T1000 (cell line): ENCODE data around the gene ABHD8.
A peak's percentile ranks its signal among the peaks of the same experiment; 100 is the strongest.

ENCODE experiments used
- DNase-seq: peaks from one replicate; lab custom pipeline; 2025; ENCODE audit warnings: mixed read lengths; lab: John Stamatoyannopoulos, UW

Gene ABHD8

DNA sequence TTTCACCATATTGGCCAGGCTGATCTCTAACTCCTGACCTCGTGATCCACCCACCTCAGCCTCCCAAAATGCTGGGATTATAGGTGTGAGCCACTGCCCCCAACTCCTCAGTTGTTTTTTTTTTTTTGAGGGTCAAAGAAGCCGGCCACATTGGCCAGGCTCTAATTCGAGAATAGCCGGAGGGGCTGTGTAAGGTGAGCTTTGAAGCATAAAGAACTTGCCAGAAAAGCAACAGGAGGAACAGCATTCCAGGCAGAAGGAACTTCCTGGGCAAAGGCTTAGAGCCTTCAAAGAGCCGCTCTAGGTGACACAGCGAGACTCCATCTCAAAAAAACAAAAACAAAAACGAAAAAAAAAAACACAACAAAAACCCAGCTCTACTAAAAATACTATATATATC is 37.2 kb downstream of the ABHD8 start:
- no peak for DNase-seq

DNA sequence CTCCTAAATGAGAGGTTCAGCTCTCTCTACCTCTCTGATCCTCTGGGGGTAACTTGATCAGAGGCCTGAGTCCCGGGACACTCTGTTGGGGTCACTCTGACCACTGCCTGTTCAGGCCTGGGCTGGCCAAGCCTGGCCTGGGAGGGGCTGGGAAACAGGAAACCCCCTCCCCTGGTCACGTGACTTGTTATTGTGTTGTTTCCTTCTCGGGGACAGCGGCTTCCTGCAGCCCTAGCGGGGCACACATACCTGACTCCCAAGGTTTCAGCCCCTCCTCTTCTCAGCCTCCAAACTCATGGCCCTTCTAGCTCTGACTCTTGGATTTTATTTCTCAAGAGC is 38.6 kb downstream of the ABHD8 start, which contains the start of gene USHBP1:
TSS of gene USHBP1 (minus strand) at position 105 of the 339 bp plus-strand sequence. CDS start 446 bp downstream, outside the sequence.
- no peak for DNase-seq

DNA sequence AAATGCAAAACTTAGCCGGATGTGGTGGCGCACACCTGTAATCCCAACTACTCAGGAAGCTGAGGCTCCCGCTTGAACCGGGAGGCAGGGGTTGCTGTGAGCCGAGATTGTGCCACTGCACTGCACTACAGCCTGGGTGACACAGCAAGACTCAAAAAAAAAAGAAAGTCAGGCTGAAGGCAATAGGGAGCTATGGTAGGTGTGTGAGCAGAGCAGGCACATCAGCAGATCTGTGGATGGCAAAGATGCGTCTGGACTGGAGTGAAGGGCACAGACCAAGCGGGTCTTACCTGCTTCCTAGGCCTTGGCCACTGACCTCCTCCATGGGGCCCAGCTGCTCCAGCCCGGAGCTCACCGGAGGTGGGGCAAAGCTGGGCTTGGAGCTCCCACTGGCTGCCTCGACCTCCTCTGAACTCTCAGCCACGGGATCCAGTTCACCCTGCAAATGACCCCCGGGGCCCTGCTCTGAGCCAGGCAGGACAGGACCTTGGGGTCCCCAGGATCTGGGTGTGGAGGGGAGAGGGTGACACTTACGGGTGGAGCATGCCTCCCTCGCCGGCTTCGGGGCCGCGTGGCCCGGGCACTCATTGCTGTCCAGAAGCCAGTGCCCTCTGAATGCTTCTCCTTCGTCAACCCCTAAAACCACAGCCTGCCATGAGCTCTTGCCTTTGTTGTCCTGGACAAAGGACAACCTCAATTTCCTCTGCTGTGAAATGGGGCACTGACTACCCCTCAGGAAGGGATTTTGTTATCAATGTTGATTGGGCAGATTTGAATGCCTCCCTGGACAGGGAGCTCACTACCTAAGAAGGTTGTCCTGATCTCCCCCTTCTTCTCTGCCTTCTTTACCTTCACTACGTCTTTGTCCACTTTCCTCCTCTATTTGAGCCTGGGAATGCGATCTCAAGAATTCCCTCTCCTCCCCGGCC is 39.2 kb downstream of the ABHD8 start:
- DNase-seq = no peak

DNA sequence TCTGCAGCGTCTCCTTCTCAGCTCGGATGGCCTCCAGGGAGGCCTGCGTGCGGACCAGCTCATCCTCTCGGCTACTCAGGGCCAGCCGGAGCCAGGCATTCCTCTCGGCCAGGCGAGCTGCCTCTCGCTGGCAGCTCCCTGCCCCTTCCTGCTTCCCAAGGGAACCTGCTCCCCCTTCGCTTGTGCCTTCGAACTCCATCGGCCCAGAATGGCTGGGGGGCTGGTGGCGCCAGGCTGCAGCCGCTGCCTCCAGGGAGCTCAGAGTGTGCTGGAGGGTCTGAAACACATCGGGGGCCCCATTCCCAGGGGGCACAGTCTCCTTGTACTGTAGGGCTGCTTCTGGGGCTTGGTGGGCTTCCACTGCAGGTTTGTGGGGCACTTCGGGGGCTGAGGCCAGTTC is 40.7 kb downstream of the ABHD8 start:
- DNase-seq = no peak

DNA sequence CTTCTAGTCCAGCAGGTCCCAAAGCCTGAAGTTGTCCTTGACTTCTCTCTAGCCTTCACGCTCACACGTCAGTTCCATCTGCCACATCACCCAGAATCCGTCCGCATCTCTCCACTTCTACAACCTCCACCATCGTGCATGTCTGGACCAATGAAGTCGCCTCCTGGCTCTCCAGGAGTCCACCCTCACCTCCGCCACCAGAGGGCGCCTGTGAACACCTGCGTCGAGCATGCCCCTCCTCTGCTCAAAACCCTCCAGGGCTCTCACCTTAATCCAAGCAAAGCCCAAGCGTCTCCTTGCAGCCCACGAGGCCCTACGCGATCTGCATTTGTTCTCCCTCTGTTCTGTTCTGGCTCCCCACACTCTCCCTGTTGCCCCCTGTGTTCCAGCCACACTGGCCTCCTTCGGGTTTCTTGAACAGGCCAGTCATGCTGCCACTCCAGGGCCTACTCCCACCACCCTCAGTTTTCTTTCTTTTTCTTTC is 42.3 kb downstream of the ABHD8 start:
- DNase-seq = peak; percentile 45

DNA sequence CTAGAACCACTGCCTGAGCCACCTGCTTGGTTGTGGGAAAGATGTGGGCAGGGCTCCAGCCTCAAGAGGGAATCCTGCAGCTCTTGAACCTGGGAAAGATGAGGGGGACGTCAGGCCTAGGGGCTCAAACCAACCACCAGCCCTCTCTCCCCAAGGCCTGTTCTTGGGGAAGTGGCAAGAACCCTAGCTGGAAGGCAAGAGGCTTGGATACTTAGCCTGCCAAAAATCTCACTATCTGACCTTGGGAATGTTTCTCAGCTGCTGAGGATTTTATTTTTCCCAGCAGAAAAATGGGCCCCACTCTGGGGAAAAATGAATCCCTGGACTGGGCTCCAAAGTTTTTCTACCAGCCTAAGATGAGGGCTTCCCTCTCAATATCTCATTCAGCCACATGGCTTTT is 43.3 kb downstream of the ABHD8 start:
- no peak for DNase-seq

DNA sequence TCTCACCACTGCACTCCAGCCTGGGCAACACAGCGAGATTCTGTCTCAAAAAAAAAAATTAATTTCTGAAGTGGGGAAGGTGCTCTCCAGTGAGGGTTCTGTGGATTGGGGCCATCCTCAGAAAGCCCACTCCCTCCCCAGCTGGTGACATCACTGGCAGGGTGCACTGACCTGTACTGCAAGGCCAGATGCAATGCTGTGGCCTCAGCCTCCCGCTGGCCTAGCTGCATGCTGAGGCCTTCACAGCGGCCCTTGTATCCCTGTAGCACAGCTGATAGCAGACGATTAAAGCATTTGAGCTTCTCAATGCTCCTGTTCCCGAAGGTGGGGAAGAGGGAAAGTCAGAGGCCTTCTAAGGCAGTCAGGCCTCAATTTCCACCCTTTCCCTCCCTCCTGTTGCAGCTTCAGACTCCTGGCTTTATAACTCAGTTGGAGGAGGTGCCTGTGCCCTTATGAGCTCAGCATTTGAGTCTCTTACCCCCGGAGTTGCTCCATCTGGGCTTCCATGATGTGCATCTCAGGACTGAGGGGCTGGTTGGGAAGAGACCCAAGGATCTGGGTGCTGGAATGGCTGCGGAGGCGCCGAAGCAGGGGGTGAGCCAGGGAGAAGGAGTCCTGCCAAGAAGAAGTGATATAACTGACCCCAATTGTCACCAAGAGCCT is 44.0 kb downstream of the ABHD8 start:
- no peak for DNase-seq

DNA sequence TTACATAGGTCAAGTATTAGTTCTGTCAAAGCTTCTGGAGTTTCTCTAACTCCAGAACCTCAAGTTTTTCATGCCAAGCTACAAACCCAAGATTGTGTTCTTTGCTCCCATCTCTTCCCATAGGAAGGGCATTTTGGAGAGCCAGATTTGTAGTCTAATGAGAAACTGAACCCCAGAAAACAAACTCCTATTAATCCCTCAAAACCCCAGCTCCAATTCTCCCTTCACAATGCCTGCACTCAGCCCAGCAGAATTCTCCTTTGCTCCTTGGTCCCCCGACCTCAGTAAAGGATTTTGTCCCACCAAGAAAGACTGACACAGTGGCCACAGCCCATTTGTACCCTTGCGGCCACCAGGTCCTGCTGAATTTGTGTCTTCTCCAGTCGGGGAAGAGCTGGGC is 47.1 kb downstream of the ABHD8 start:
- no peak for DNase-seq

DNA sequence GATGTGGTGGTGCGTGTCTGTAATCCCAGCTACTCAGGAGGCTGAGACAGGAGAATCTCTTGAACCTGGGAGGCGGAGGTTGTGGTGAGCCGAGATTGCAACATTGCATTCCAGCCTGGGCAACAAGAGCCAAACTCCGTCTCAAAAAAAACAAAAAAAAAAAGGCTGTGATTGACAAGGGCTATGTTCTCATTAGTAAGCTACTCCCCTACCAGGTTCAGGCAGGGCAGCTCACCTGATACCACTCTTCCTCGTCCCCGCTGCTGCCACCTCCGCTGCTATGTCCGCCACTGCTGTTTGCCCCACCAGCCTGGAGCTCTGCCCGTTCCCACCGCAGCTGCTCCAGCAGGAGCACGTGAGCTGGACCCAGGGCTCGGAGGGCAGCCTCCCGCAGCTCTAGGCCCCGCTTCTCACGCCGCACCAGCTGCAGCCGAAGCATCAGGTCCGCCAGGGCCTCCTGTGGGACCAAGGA is 48.0 kb downstream of the ABHD8 start:
- no peak for DNase-seq

DNA sequence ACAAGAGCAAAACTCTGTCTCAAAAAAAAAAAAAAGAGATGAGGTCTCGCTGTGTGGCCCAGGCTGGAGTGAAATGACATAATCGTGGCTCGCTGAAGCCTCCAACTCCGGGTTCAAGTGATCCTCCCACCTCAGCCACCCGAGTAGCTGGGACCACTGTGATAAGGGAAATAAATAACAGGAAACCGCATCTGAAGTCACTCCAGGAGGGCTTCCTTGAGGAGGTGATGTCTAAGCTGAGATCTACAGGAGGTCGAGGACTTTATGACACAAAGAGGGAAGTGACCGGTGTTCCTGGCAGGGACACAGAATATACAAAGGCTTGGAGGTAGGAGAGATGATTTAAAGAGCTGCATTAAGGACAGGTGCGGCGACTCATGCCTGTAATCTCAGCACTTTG is 48.6 kb downstream of the ABHD8 start:
- no peak for DNase-seq

DNA sequence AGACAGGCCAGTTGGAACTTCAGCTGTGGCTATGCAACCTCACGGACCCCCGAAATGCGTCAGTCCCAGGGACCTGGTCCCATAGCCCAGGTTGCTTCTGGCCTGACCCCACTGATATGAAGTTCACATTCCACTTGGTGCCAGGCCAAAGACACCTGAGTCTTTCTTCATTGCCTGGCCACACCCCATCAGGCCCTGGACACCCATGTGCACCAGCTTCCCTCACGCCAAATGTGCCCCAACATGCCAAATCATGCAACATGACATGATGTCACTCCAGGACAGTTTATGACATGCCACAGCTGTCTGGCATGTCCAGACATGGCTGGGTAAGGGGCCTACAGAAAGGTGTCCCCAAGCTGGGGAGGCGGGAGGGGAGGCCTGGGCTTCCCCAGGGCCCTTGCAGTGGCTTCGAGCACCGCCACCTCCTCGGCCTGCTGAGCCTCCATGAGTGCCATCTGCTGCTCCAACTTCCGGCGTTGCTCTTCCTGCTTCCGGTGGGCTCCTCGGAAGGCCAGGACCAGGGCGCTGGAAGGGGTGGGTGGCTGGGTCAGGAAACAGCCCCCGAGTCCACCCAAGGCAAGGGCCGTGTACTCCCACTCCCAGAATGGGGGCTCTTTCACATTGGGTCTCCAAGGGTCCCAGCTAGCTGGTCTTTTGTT is 53.2 kb downstream of the ABHD8 start:
- no peak for DNase-seq

DNA sequence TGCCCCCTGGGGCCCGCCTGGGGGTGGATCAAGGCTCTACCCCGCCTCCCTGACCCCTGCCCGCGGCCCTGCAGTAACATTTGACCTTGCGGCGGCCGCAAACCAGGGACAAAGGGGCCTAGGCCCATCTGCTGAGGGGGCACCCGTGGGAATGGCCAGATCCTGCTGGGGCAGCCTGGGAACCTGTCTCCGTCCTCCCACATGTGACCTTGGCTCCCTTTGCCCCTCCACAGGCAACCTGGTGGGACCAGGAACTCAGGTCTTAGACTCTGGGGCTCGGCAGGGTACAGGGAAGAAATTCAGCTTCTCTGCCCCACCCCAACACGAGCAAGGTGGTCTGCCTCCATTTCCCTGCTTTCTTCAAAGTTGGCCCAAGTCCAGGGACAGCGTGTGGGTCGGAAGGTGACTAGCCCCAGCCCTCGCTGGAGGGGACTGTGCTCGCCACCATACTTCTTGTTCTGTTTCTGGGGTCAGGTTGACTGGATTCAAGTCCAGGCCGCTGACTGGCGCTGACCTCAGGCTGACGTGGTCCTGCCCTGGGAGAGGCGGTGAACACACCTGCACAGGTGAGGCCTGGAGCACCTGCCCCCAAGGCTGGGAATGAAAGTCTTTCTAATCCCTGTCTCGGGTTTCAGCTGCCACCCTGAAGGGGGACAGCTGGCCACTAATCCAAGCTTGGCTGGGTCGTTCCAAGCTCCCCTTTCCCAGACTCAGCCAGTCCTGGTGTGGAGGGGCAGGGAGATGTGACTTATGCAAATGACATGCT is 55.0 kb downstream of the ABHD8 start:
- DNase-seq = no peak

DNA sequence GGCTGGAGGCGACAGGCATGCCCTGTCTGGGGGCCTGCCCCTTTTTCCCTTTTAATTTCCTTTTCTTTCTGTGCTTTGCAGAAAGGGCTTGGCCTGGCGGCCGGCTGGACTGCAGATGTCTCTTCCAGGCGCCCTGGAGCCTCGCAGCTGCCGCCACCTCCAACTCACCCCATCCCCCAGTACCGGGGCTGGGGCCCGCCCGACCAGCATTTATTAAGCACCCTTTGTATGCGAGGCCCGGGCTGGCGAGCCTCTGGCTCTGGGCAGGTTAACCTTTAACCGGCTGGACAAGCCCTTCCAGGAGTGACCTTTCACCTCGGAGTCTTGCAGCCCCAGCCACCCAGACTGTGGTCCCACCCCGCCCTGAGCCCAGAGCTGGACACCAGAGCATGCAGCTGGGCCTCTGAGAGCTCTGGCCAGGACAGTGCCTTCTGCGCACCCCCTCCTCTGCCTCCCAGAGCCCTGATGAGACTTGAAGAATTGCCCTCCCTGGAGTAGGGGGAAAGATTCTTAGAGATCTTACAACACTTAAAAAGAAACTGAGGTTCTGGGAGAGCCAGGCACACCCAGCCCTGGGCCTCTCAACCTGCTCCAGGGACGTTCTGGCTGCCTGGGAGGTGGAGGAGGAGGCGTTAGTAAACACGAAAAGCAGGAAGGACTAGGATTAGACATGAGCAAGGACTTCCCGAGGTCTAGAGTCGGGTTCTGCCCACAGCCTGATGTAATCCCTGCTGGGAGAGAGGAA is 56.4 kb downstream of the ABHD8 start:
- DNase-seq = no peak

DNA sequence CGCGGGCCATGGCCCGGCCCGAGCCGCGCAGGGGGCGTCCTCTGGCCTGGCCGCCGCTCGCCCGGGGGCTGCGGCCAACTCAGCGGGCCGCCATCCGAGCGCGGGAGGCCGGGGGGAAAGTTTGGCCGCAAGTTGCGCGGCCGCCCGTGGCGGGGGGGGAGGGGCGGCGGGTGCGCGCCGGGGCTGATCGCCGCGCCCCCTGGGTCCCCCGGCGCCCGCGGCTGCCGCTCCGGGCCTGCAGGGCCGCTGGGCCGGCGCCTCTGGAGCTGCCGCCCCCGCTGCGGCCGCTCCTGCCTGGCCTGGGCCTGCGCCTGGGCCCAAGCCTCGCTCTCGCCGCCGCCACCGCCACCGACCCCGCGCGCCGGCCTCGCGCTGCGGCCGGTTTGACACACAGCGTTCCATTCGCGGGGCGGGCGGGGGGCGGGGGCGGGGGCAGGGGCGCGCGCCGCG is 57.7 kb downstream of the ABHD8 start, which contains the start of gene NR2F6:
TSS of gene NR2F6 (minus strand) at position 385 of the 450 bp plus-strand sequence. CDS start 699 bp downstream, outside the sequence.
- DNase-seq = no peak

DNA sequence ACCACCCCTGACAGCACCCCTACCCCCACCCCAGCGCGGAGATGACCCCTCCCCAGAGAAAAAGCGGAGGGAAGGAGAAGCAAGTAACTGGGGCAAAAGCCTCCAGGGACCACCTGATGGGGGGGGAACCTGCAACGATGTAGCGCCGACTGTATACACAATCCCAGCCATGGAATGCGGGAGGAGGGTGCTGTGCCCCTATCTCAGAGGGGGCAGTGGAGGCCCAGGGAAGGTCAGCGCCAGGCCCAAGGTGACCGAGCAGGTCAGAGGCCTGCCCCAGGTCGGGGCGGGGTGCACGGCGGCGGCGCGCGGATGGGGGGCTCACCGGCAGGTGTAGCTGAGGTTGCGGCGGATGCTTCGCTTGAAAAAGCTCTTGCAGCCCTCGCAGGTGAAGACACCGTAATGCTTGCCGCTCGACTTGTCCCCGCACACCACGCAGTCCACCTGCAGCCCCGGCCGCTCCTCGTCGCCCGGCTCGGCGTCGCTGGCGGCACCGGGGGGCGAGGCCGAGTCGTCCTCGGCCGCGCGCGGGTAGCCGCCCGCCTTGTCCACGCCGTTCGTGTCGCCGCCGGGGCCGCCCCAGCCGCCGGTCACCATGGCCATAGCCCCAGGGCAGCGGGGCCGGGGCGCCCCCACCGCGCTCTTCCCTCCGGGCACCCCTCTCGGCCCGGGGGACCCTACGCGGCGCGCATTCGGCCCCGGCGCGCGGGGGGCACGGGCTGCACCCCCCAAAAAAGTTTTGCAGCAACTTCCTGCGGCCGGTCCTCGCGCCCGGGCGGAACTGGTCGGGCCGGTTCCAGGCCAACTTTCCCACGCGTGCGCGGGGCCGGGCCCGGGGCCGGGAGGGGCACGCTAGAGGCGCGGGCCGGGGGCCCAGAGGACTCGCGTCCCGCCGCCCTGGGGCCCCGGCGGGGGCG is 58.3 kb downstream of the ABHD8 start:
- DNase-seq = no peak

DNA sequence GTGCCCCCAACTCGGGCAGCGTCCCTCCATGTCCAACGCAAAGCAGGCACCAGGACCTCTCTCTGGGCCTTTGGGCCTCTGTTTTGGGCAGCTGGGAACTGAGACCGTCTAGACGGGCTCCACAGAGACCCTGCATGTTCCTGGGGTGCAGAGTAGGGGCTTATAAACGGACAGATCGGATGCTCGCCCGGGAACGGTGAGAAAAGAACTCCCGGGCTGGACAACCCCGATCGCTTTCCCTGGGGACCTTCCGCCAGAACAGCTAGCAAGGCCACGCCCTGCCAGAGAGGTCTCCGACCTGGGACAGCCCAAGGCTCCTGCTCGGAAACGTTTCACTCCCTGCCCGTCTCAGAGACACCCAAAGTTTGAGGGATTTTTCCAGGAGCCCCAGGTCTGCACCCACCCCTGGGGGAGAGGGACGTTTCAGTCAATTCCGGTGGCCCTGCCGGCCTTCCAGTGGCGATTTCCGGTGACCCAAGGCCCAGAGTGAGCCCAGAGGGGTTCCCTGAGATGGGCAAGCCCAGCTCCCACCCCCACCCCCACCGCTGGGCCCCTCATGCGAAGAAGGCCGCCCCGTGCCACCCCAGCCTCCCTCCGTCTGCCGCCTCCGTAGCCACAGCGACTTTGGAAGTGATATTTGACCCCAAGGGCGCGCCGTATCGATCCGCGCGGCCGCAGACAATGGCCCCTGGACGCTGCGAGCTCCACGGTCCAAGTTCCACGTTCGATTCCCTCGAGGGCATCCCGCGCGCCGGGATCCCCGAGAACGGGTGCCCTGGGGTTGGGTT is 59.2 kb downstream of the ABHD8 start:
- peak; percentile 14 for DNase-seq

DNA sequence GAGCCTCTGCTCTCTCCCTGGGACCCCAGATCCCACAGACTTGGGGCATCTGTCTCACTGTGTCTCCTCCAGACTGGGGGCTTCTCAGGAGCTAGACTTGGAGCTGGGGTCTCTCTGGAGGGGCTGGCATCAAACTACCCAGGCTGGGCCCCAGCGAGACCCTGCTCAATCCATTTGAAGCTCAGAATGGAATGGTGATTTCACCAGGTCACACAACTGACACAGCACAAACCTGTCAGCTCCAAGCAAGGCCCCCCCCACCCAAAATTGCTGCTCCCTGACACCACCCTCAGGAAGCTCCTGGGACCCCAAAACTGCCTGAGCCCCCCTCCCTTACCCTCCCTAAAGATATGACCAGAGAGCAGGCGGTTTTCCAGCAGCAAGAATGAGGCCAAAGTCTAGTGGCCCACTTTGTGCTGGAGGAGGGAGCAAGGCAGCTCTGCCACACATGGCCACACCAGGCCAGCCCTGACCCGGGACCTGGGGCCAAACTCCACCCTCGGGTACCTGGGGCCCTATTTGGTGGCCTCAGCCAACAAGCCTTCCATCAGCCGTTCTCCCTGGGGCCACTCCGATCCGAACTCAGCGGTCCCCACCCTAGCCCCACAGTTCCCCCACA is 59.9 kb downstream of the ABHD8 start:
- no peak for DNase-seq

DNA sequence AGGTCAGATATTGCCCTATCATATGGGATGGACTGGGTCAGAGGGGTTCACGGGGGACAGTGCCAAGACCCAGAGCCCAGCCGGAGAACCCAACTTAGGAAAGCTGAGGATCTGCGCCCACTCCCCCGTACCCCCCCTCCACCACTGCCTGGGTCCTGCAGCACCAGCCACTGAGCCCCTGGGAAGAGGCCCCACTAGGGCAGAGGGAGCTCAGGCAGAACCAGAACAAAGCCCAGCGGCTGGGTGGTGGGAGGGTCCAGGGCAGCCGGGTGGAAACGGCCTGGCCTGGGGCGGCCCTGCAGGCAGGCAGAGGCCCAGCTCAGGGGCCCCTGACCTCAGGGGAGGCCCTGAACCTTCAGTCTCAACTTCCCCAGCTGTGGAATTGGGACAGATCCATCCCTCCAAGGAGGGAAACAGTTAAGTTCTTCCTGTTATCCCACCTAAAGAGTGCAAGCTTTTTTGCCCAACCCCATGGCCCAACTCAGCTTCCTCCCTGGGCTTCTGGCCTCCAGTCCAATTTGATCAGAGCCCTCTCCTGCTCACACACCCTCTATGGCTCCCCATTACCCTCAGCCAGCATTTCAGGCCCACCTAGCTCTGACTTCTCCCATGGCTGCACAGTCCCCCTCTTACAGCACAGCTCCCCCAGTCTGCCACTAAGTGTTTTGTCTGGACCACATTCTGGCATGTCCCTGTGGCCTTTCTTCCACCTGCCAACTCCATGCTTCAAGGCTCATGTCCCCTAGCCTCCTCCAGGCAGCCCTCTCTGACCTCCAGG is 60.6 kb downstream of the ABHD8 start:
- no peak for DNase-seq
